ENCODE measurements around the gene FGF22.
"Not testable (repeated sequence)": the region's sequence is repeated elsewhere in the genome, so short reads cannot be mapped to it uniquely, and the experiment has no call there.

Gene FGF22

GRCh38 chr19:607301-608154 is 32.2 kb upstream of the FGF22 start:
- no peak for DNase-seq (ENCODE audit: low read depth in 2 of 2)

GRCh38 chr19:608155-609003 is 31.3 kb upstream of the FGF22 start:
- no peak for DNase-seq (ENCODE audit: low read depth in 2 of 2)

GRCh38 chr19:609004-609346 is 30.7 kb upstream of the FGF22 start:
- DNase-seq (ENCODE audit: low read depth in 2 of 2) = no peak

GRCh38 chr19:610071-610800 is 29.4 kb upstream of the FGF22 start:
- no peak for DNase-seq (ENCODE audit: low read depth in 2 of 2)

GRCh38 chr19:610801-611480 is 28.7 kb upstream of the FGF22 start:
- DNase-seq (ENCODE audit: low read depth in 2 of 2) = peak; percentile 53 to 54

GRCh38 chr19:611481-611868 is 28.2 kb upstream of the FGF22 start:
- peak; percentile 58 to 67 for DNase-seq (ENCODE audit: low read depth in 2 of 2)

GRCh38 chr19:612941-613340 is 26.7 kb upstream of the FGF22 start:
- no peak for DNase-seq (ENCODE audit: low read depth in 2 of 2)

- no peak for DNase-seq (ENCODE audit: low read depth in 2 of 2)
Measured at GRCh38 chr19:613732-614567, 25.7 kb upstream of the FGF22 start.

- DNase-seq (ENCODE audit: low read depth in 2 of 2) = no peak
Measured at GRCh38 chr19:615619-616018, 24.1 kb upstream of the FGF22 start.

- no peak for DNase-seq (ENCODE audit: low read depth in 2 of 2)
Measured at GRCh38 chr19:616062-616700, 23.5 kb upstream of the FGF22 start.

GRCh38 chr19:616747-617526 is 22.7 kb upstream of the FGF22 start:
- DNase-seq (ENCODE audit: low read depth in 2 of 2) = no peak

- DNase-seq (ENCODE audit: low read depth in 2 of 2) = no peak
Measured at GRCh38 chr19:617551-618246, 22.0 kb upstream of the FGF22 start.

- DNase-seq (ENCODE audit: low read depth in 2 of 2) = no peak
Measured at GRCh38 chr19:618247-618619, 21.4 kb upstream of the FGF22 start.

- DNase-seq (ENCODE audit: low read depth in 2 of 2) = no peak
Measured at GRCh38 chr19:618674-619285, 20.9 kb upstream of the FGF22 start.

GRCh38 chr19:619286-620002 is 20.2 kb upstream of the FGF22 start:
- DNase-seq (ENCODE audit: low read depth in 2 of 2) = no peak

- DNase-seq (ENCODE audit: low read depth in 2 of 2) = no peak
Measured at GRCh38 chr19:620166-620862, 19.4 kb upstream of the FGF22 start.

- DNase-seq (ENCODE audit: low read depth in 2 of 2) = not testable (repeated sequence)
Measured at GRCh38 chr19:621191-621590, 18.5 kb upstream of the FGF22 start.

Data from stimulated activated CD8-positive, alpha-beta memory T cell treated with anti-CD3 and anti-CD28 coated beads, Interleukin-2, amount 100 ng/mL, for 48 hours (primary cell).